Activated naive CD8-positive, alpha-beta T cell treated with anti-CD3 and anti-CD28 coated beads, Interleukin-2, amount 10 ng/mL, durations not matched to agents 7 days and 5 days (primary cell): ENCODE measurements around the gene SPIN3. TPM values are rescaled to one million over a fixed set of nuclear protein-coding genes. Genes with fewer than 3 reads are reported as not detected.
"Not testable (repeated sequence)": the region's sequence is repeated elsewhere in the genome, so short reads cannot be mapped to it uniquely, and the experiment has no call there.

Experiments used
- ATAC-seq: fragments of 150-1000 bp; cut with Tn5 transposase; one replicate; pipeline ENCODE4 v1.10.0; 2021; ENCODE audit warnings: low read depth, moderate library complexity
- POLR2A ChIA-PET: fragments of 350-600 bp; sonication (Branson Sonifier 250); formaldehyde crosslinking; loops from one replicate; lab custom pipeline; 2021; ENCODE audit warnings: antibody characterized with exemption; lab: Charles Lee
- DNase-seq: peaks from one replicate; pipeline ENCODE4 v3.0.0; 2021
- H3K27ac Mint-ChIP-seq: one replicate; pipeline ENCODE4 v1.8.0; 2022; ENCODE audit warnings: mild to moderate bottlenecking, mixed read lengths
- H3K27me3 Mint-ChIP-seq: one replicate; pipeline ENCODE4 v1.8.0; 2022; ENCODE audit warnings: mild to moderate bottlenecking, moderate library complexity, mixed read lengths
- H3K36me3 Mint-ChIP-seq: one replicate; pipeline ENCODE4 v1.8.0; 2021; ENCODE audit warnings: mild to moderate bottlenecking, mixed read lengths
- H3K4me1 Mint-ChIP-seq: one replicate; pipeline ENCODE4 v1.8.0; 2021; ENCODE audit warnings: mixed read lengths
- H3K4me3 Mint-ChIP-seq: one replicate; pipeline ENCODE4 v1.8.0; 2022; ENCODE audit warnings: mild to moderate bottlenecking, moderate library complexity, mixed read lengths
- H3K9me3 Mint-ChIP-seq: one replicate; pipeline ENCODE4 v1.8.0; 2021; ENCODE audit warnings: mixed read lengths
- total RNA-seq, 2 experiments: library from RNA; stranded (reverse); gene quantifications; one replicate each; pipeline ENCODE4 v1.2.3, GENCODE V29; 2021

SPIN3 gene
- 10 to 100 TPM; 11.3 to 12.7 TPM for total RNA-seq

DNA sequence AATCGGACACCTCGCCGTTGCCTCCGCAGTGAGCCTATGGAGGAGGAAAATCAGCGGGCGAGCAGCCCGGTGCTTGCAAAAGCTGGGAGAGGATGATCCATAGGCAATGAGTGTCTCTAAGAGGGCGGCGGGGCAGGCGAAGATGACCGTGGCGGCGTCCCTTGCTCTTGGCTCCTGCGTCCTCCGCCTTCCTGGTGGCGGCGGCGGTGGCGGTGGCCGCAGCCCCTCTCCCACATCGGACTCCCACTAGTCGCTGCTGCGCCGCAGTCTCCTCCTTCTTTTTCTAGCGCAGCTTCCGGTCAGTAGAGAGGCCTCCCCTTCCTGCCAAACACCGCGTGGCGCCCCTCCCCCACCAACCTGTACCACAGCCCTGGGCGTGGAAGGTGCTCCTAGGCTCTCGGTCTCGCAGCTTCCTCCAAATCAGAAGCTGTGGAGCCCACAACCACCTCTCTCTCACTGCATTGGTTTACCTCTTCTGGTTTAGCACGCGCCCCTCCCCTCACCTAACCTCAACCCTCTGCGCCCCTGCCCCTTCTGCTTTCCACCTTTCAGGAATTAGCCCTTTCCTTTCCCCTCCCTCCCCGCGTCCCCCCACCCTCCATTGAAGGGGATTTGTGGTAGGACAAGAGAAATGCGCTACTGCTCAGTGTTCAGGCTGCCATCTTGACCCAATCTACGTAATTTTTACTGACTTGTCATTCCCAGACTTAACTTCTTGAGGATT lies at the start of gene SPIN3:
Gene SPIN3 (minus strand): TSS at position 271 of the 724 bp plus-strand sequence. CDS start 594 bp downstream, outside the sequence.
- ATAC-seq (peak; percentile 93), DNase-seq (peak; percentile 77)
- Mint-ChIP-seq H3K36me3 (peaks cover 13% of the 10 kb centered on the region), H3K27ac (peak within 1 kb of the TSS; percentile 85), H3K9me3 (no peaks in the 10 kb centered on the region), H3K27me3 (no peaks in the 10 kb centered on the region), H3K4me3 (peak within 1 kb of the TSS; percentile 87), H3K4me1 (peaks cover 15% of the 10 kb centered on the region)
- POLR2A ChIA-PET: interaction anchor here (1.9 kb wide), 1 partner anchor 10 kb away, joined by 4 read pairs; no protein-coding TSS in a partner anchor

DNA sequence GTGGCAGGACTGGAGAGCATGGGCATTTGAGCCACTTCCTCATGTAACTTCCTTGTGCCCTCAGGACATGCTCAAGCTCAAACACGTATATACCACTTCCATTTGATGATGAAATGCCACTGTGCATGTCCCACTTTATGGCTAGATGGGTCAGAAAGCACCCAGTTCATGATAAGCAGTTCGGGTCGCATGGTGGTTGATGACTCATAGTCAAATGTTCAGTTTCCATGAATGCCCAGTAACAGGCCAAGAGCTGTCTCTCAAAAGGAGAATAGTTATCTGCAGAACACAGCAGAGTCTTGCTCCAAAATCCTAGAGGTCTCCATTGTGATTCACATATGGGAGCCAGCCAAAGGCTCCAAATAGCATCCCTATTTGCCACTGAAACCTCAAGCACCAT lies 48.9 kb upstream of the SPIN3 start:
- Mint-ChIP-seq H3K9me3 (peaks cover 1% of the 10 kb centered on the region), H3K4me3 (no peak overlapping the region), H3K27me3 (no peaks in the 10 kb centered on the region), H3K27ac (no peak overlapping the region), H3K4me1 (no peaks in the 10 kb centered on the region), H3K36me3 (no peaks in the 10 kb centered on the region)
- no peak for ATAC-seq
- no peak for DNase-seq
- POLR2A ChIA-PET: no interaction called here

DNA sequence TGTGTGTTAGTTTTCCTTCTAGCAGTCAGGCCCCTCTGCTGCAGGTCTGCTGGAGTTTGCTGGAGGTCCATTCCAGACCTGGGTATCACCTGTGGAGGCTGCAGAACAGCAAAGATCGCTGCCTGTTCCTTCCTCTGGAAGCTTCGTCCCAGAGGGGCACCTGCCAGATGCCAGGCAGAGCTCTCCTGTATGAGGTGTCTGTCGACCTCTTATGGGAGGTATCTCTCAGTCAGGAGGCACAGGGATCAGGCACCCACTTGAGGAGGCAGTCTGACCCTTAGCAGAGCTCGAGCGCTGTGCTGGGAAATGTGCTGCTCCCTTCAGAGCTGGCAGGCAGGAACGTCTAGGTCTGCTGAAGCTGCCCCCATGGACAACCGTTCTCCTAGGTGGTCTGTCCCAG lies 41.9 kb upstream of the SPIN3 start:
- H3K27me3 Mint-ChIP-seq, DNase-seq, H3K36me3 Mint-ChIP-seq, H3K27ac Mint-ChIP-seq, H3K9me3 Mint-ChIP-seq, H3K4me1 Mint-ChIP-seq, POLR2A ChIA-PET, H3K4me3 Mint-ChIP-seq, ATAC-seq: not testable (repeated sequence)

DNA sequence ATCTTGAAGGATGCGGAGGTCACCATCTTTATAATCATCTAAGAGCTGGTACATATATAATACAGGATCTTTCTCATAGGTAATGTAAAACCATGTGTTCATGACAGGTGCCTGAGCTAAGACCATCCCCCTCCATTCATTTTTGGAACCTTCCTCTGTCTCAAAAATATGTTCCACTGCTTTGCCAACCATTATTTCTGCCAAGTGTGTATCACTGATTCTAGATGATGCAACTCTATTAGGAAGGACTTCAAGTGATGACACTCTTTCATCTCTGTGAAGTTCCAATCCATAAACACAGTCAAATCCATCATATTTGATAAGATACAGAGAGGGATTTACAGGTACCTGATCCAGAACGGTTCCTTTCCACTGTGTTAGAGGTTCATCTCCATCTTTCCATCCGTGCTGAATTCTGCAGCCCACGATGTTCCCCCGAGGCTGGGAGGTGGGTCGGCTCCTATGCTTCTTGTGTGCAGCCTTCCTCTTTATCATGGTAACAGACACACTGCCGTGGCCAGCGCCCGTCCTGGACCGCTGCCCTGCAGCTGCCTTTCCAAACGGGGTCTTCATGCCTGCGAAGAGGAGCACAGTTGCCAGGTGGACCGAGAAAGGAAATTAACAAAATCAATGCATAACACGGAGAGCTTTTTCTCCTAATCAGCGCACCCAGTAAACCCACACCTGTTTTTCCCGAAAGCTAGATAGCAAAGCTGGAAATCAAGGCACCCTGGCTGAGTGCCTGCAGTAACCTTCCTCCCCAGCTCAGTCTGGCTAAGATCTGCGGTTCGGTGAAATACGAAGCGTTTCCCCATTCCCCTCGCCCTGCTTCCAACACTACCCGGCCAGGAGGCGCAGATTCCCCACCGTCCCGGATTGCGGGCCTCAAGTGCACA lies 718 bp downstream of the SPIN3 start:
- Mint-ChIP-seq H3K27me3 (no peaks in the 10 kb centered on the region), H3K9me3 (no peaks in the 10 kb centered on the region), H3K4me1 (peaks cover 15% of the 10 kb centered on the region), H3K27ac (peak overlapping the region; percentile 85), H3K36me3 (peaks cover 13% of the 10 kb centered on the region), H3K4me3 (peak overlapping the region; percentile 87)
- POLR2A ChIA-PET: interaction anchor here (0.6 to 1.9 kb wide), 2 partner anchors 9 to 580 kb away, joined by 3 to 4 read pairs; no protein-coding TSS in a partner anchor
- DNase-seq (no peak), ATAC-seq (no peak)

DNA sequence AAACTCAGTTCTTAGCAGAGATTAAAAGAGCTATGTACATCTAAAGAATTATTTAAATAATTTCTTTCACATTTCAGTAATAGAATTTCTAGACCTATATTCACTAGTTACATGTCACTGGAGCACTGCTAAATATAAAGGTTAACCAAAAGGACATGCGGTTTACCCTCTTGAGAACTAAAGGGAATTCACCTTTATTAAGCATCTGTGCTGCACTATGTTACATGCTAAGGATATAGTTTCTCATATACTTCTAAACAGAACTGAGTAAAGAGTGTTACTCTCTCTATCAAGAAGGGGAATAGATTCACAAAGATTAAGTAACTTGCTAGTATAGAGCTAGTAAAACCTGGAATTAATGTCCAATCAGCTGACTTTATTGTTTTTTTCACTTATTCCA lies 7.6 kb downstream of the SPIN3 start:
- POLR2A ChIA-PET: no interaction called here
- DNase-seq (no peak), ATAC-seq (no peak)
- H3K9me3 Mint-ChIP-seq: no peaks in the 10 kb centered on the region
- H3K27me3 Mint-ChIP-seq: no peaks in the 10 kb centered on the region
- H3K36me3 Mint-ChIP-seq: peaks cover 30% of the 10 kb centered on the region
- peaks cover 12% of the 10 kb centered on the region for H3K4me1 Mint-ChIP-seq
- H3K27ac Mint-ChIP-seq: no peak overlapping the region
- no peak overlapping the region for H3K4me3 Mint-ChIP-seq

DNA sequence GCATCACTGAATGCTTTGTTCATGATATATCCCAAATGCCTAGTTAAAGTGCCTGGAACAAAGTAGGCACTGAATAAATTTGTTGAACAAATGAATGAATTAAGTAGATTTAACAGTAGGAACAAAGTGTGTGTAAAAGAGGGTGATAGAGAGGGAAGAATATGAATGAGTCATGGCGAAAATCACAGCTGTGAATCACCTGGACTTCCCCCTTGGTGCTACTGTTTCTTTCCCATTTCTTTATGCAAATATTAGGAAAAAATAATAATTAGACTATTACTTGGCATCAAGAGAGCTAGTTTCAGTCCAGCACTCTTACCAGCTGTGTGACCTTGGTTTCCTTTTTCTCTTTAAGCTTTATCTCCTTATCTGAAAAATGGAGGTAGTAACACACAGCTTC lies 9.2 kb downstream of the SPIN3 start:
- H3K27ac Mint-ChIP-seq: no peak overlapping the region
- POLR2A ChIA-PET: no interaction called here

DNA sequence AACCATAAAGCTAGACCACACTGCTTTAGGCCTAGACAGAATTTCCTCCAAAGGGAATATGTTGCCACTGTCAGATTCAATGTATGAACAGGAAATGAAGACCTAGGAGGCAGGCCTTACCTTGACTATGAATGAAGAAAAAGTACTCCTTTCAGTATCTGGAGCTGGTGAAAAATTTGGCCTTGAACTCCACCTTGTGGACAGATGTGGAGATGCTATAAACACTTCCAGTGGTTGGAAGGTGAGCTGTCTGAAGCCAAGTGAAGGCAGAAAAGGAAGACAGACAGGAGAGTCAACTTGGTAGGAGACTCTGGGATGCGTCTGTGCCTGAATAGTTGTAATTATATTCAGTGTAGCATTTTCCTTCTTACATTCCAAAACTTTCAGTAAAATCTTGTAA lies 17.2 kb downstream of the SPIN3 start:
- no peaks in the 10 kb centered on the region for H3K27me3 Mint-ChIP-seq
- POLR2A ChIA-PET: no interaction called here
- H3K9me3 Mint-ChIP-seq: no peaks in the 10 kb centered on the region
- ATAC-seq: peak; percentile 93
- peaks cover 2% of the 10 kb centered on the region for H3K4me1 Mint-ChIP-seq
- peak overlapping the region; percentile 9 for H3K27ac Mint-ChIP-seq
- no peak overlapping the region for H3K4me3 Mint-ChIP-seq
- peaks cover 1% of the 10 kb centered on the region for H3K36me3 Mint-ChIP-seq
- no peak for DNase-seq

More for the DNA sequence above, 9.2 kb downstream of the SPIN3 start:
- Mint-ChIP-seq H3K9me3 (no peaks in the 10 kb centered on the region), H3K27me3 (no peaks in the 10 kb centered on the region), H3K4me3 (no peak overlapping the region), H3K36me3 (peaks cover 20% of the 10 kb centered on the region), H3K4me1 (peaks cover 12% of the 10 kb centered on the region)
- no peak for ATAC-seq
- no peak for DNase-seq

DNA sequence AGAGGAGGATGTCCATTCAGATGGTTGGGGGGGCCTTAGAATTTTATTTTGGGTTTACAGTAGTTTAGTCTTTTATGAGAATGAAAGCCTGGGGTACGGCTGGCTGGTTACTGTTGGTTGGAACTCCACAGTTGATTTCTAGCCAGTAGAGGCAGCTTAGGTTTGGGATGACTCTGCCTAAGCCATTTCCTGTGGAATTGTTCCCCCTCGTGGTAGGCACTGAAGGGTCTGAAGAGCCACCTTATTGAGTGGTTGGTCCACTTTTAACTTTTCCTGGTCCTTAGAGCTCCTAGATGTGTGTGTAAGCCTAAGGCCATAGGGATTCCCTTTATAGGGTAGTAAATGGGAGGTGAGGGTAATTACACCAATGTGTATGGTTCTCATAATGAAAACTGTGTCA lies 19.7 kb downstream of the SPIN3 start:
- POLR2A ChIA-PET: no interaction called here
- ATAC-seq: no peak
- Mint-ChIP-seq H3K36me3 (peaks cover 2% of the 10 kb centered on the region), H3K4me3 (no peak overlapping the region), H3K9me3 (no peaks in the 10 kb centered on the region), H3K27me3 (no peaks in the 10 kb centered on the region), H3K4me1 (peaks cover 2% of the 10 kb centered on the region), H3K27ac (no peak overlapping the region)
- DNase-seq: no peak

DNA sequence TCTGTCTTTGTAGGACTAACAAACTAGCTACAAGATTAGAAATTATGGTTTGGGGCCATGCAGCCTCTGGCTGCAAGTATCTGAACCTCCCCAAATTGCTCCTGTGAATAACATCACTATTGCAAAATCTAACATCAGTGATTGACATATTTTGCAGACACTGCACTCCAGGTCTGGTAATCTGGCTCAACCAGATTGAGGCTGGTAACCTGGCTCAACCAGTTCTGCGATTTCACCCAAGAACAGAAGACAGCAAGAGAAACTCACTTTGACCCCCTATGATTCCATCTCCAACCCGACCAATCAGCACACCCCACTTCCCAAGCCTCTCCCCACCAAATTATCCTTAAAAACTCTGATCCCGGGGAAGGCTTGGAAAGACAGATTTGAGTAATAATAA lies 20.9 kb downstream of the SPIN3 start:
- Mint-ChIP-seq H3K4me1 (peaks cover 2% of the 10 kb centered on the region), H3K27me3 (no peaks in the 10 kb centered on the region), H3K4me3 (no peak overlapping the region), H3K36me3 (peaks cover 4% of the 10 kb centered on the region), H3K27ac (no peak overlapping the region), H3K9me3 (no peaks in the 10 kb centered on the region)
- ATAC-seq (no peak), DNase-seq (no peak)
- POLR2A ChIA-PET: no interaction called here

DNA sequence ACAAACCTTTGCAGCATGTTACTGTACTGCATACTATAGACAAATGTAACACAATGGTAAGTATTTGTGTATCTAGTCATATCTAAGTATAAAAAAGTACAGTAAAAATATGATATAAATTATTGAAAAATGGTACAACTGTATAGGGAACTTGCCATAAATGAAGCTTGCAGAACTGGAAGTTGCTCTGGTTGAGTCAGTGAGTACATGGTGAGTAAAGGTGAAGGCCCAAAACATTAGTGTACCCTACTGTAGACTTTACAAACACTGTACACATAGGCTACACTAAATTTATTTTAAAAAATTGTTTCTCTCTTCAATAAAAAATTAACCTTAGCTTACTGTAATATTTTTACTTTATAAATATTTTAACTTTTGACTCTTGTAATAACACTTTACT lies 25.8 kb downstream of the SPIN3 start:
- Mint-ChIP-seq H3K4me3 (no peak overlapping the region), H3K27me3 (no peaks in the 10 kb centered on the region), H3K4me1 (no peaks in the 10 kb centered on the region), H3K27ac (no peak overlapping the region), H3K9me3 (no peaks in the 10 kb centered on the region), H3K36me3 (peaks cover 7% of the 10 kb centered on the region)
- DNase-seq (no peak), ATAC-seq (no peak)
- POLR2A ChIA-PET: no interaction called here

DNA sequence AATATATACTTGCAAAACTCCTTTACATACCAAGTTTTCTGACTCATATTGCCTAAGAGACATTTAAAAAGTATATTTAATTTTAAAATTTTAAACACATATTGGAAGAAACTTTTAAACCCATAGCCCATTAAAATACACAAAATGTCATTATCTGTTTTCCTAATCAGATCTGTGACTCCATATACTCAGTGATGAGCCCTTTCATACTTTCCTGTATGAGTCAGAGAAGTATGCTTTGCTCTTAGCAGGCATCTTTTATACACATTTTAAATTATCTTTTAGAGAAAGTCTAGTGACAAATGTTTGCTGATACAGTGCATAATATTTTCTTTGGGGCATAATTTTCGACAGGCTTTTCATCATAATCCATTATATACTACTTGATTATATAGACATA lies 26.4 kb downstream of the SPIN3 start:
- no peaks in the 10 kb centered on the region for H3K27me3 Mint-ChIP-seq
- POLR2A ChIA-PET: no interaction called here
- no peak for ATAC-seq

DNA sequence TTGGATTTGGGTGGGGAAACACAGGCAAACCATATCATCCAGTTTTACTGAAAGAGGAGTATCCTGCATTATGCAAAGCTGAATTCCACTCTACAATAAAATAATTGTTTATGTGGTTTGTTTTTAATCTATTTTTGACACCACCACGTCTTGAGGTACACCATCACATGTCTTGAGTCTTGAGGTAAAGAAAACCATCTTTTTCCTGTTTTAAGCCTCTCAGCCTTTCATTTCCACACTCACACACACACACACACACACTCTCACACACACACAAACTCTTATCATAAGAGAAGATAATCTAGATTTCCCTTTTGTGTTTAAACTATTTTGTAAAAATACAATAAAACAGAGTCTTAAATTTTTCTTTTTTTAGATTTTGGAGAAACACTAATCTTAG lies 32.0 kb downstream of the SPIN3 start:
- POLR2A ChIA-PET: interaction anchor here (0.6 kb wide), 1 partner anchor 851 kb away, joined by 5 read pairs; no protein-coding TSS in a partner anchor
- Mint-ChIP-seq H3K27ac (no peak overlapping the region), H3K9me3 (no peaks in the 10 kb centered on the region), H3K36me3 (peaks cover 6% of the 10 kb centered on the region), H3K4me3 (no peak overlapping the region), H3K27me3 (no peaks in the 10 kb centered on the region), H3K4me1 (peaks cover 5% of the 10 kb centered on the region)
- ATAC-seq: no peak
- DNase-seq: no peak

More for the DNA sequence above, 26.4 kb downstream of the SPIN3 start:
- H3K27ac Mint-ChIP-seq: no peak overlapping the region
- peaks cover 2% of the 10 kb centered on the region for H3K4me1 Mint-ChIP-seq
- H3K9me3 Mint-ChIP-seq: no peaks in the 10 kb centered on the region
- peaks cover 7% of the 10 kb centered on the region for H3K36me3 Mint-ChIP-seq
- DNase-seq: no peak
- H3K4me3 Mint-ChIP-seq: no peak overlapping the region

DNA sequence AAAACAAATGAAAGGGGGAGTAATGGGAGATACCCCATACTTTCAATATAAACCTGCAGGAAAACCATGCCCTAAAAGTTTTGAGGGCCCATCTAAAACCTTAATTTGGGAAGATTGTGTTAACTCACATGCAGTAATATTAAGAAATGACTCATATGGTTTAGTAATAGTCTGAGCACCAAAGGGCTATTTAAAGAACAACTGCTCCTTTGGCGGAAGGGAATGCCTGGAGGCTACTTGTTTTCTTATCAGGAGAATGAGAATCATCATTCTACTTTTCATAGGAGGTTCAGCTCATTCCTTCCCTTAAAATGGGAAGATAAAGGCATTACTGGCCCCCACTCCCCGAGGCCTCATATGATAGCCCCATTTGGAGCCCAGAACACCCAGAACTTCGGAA lies 47.6 kb downstream of the SPIN3 start:
- H3K4me1 Mint-ChIP-seq: no peaks in the 10 kb centered on the region
- no peak for DNase-seq
- no peak overlapping the region for H3K27ac Mint-ChIP-seq
- H3K36me3 Mint-ChIP-seq: peaks cover 3% of the 10 kb centered on the region
- POLR2A ChIA-PET: no interaction called here
- no peak overlapping the region for H3K4me3 Mint-ChIP-seq
- ATAC-seq: no peak
- H3K9me3 Mint-ChIP-seq: no peaks in the 10 kb centered on the region
- peaks cover 2% of the 10 kb centered on the region for H3K27me3 Mint-ChIP-seq
